CD4-positive, alpha-beta T cell (primary cell): ENCODE results near the gene B2M. TPM values are rescaled to one million over a fixed set of nuclear protein-coding genes. Genes with fewer than 3 reads are reported as not detected.

Experiments used
- ATAC-seq: fragments of 200-7000 bp; cut with Tn5 transposase; one replicate; pipeline ENCODE4 v1.10.0; 2022; ENCODE audit warnings: mild to moderate bottlenecking; ENCODE audit not compliant: poor library complexity
- CTCF ChIA-PET: fragments of 350-600 bp; sonication (Branson Sonifier 250); formaldehyde crosslinking; loops from one replicate; lab custom pipeline; 2021; ENCODE audit warnings: antibody characterized with exemption, inconsistent platforms; lab: Charles Lee
- POLR2A ChIA-PET: fragments of 350-600 bp; sonication (Branson Sonifier 250); formaldehyde crosslinking; loops from one replicate; lab custom pipeline; 2021; ENCODE audit warnings: antibody characterized with exemption, inconsistent platforms; lab: Charles Lee
- DNase-seq, 14 experiments: peaks; one replicate each; pipeline ENCODE4 v3.0.0-alpha.2; 2013 to 2020; ENCODE audit warnings: mixed read lengths in 2 of 14
- H3K27ac ChIP-seq, 2 donors: one replicate each; pipeline versions ENCODE4 v1.5.1 to v1.7.0; 2013; ENCODE audit warnings: low read length in 2 of 2, low read depth in 1 of 2, mild to moderate bottlenecking in 1 of 2
- H3K27me3 ChIP-seq, 2 experiments: 1 replicate in 1 of 2; 2 replicates in 1 of 2; pipeline versions ENCODE4 v1.6.1 to v1.7.0; 2013; ENCODE audit warnings: low read length in 2 of 2, control low read depth in 1 of 2, mild to moderate bottlenecking in 1 of 2, moderate library complexity in 1 of 2; ENCODE audit not compliant: insufficient read depth in 2 of 2, control insufficient read depth in 1 of 2
- H3K36me3 ChIP-seq: one replicate; pipeline ENCODE4 v1.6.1; 2013; ENCODE audit warnings: low read length, control low read depth; ENCODE audit not compliant: insufficient read depth
- H3K4me1 ChIP-seq: one replicate; pipeline ENCODE4 v1.6.1; 2013; ENCODE audit warnings: low read length, control low read depth; ENCODE audit not compliant: insufficient read depth
- H3K4me3 ChIP-seq: one replicate; pipeline ENCODE4 v1.5.1; 2013; ENCODE audit warnings: mild to moderate bottlenecking, low read length, moderate library complexity
- H3K9me3 ChIP-seq, 2 experiments: 1 replicate in 1 of 2; 2 replicates in 1 of 2; pipeline versions ENCODE4 v1.6.1 to v1.7.0; 2013; ENCODE audit warnings: low read length in 2 of 2, mild to moderate bottlenecking in 2 of 2, control low read depth in 1 of 2, moderate library complexity in 1 of 2; ENCODE audit not compliant: control insufficient read depth in 1 of 2, insufficient read depth in 1 of 2
- H3K27ac Mint-ChIP-seq: one replicate; pipeline ENCODE4 v1.8.0; 2020; ENCODE audit warnings: mixed read lengths
- H3K27me3 Mint-ChIP-seq: one replicate; pipeline ENCODE4 v1.8.0; 2021; ENCODE audit warnings: mixed read lengths
- H3K36me3 Mint-ChIP-seq: one replicate; pipeline ENCODE4 v1.8.0; 2021; ENCODE audit warnings: low read depth, mixed read lengths
- H3K4me1 Mint-ChIP-seq: one replicate; pipeline ENCODE4 v1.8.0; 2021; ENCODE audit warnings: low read depth, mixed read lengths
- H3K4me3 Mint-ChIP-seq: one replicate; pipeline ENCODE4 v1.8.0; 2020; ENCODE audit warnings: mild to moderate bottlenecking, mixed read lengths
- H3K9me3 Mint-ChIP-seq: one replicate; pipeline ENCODE4 v1.8.0; 2020; ENCODE audit warnings: mixed read lengths
- CTCF ChIP-seq: fragments of 200-600 bp; IDR thresholded peaks from one replicate; pipeline ENCODE4 v1.8.0; 2022; ENCODE audit warnings: antibody characterized with exemption, mild to moderate bottlenecking
- intact Hi-C, 2 experiments: fragments of 100-400 bp; cut with DNase I in 1 of 2; cut with micrococcal nuclease in 1 of 2; formaldehyde crosslinking; loops; one replicate each; pipeline versions ENCODE4 v1.15.1 to v1.9.0; 2023 to 2025; cut with DNase I, micrococcal nuclease
- total RNA-seq, 174 experiments: library from RNA in 2 of 174; stranded (reverse) in 2 of 174; gene quantifications; one replicate each; pipeline ENCODE4 v1.2.3 and lab custom pipeline; 2021 to 2026

Gene B2M
- total RNA-seq, 2 experiments from 2014 or later, result 4,357 to 4,503 TPM

GRCh38 chr15:44662478-44663409 lies 48.6 kb upstream of the B2M start:
- CTCF ChIA-PET, result interaction anchor here (0.8 to 4.1 kb wide), 26 partner anchors 11 to 375 kb away, joined by 3 to 115 read pairs (median 8); partner anchors contain the start of genes B2M, CTDSPL2, PATL2 and TRIM69
- intact Hi-C loops, result loop anchor here (1.0 to 10.0 kb wide), 6 partner anchors 21 to 125 kb away; partner anchors contain the start of genes B2M (in 2 of the 2), PATL2 (in 2 of the 2) and EIF3J (in 1 of the 2)
- DNase-seq (peak; percentile 77 to 94 (median 82)), ATAC-seq (peak; percentile 65)
- peaks cover 11% of the 10 kb centered on the region for H3K36me3 ChIP-seq
- no peaks in the 10 kb centered on the region for H3K27me3 Mint-ChIP-seq
- TF ChIP-seq CTCF, result no peak
- H3K9me3 Mint-ChIP-seq, result no peaks in the 10 kb centered on the region
- peaks cover 41% of the 10 kb centered on the region for H3K36me3 Mint-ChIP-seq
- peak overlapping the region; percentile 96 for H3K27ac Mint-ChIP-seq
- peak overlapping the region; percentile 97 for H3K27ac ChIP-seq
- H3K4me3 Mint-ChIP-seq, result peak overlapping the region; percentile 100
- peaks cover 52% of the 10 kb centered on the region for H3K4me1 ChIP-seq
- H3K4me1 Mint-ChIP-seq, result peaks cover 67% of the 10 kb centered on the region
- H3K4me3 ChIP-seq, result peak overlapping the region; percentile 90
- POLR2A ChIA-PET, result interaction anchor here (0.7 to 49.9 kb wide), 26 partner anchors 8 to 740 kb away, joined by 3 to 4232 read pairs (median 6); partner anchors contain the start of genes B2M, CTDSPL2, EIF3J and GOLM2
- H3K27me3 ChIP-seq, result no peaks in the 10 kb centered on the region
- H3K9me3 ChIP-seq, result no peaks in the 10 kb centered on the region

- peak; percentile 78 for ATAC-seq
- peak; percentile 93 to 99 (median 96) for DNase-seq
- Mint-ChIP-seq H3K4me1 (peaks cover 76% of the 10 kb centered on the region), H3K9me3 (no peaks in the 10 kb centered on the region), H3K27ac (peak within 1 kb of the TSS; percentile 96), H3K27me3 (no peaks in the 10 kb centered on the region), H3K4me3 (peak within 1 kb of the TSS; percentile 100), H3K36me3 (peaks cover 34% of the 10 kb centered on the region)
- peak within 1 kb of the TSS; percentile 97 for H3K27ac ChIP-seq
- H3K9me3 ChIP-seq, result no peaks in the 10 kb centered on the region
- peak; percentile 87 for TF ChIP-seq CTCF
- H3K4me1 ChIP-seq, result peaks cover 62% of the 10 kb centered on the region
- H3K4me3 ChIP-seq, result peak within 1 kb of the TSS; percentile 90
- intact Hi-C loops, result loop anchor here (1.0 to 10.0 kb wide), 6 partner anchors 20 to 126 kb away; partner anchors contain the start of genes B2M (in 2 of the 2), PATL2 (in 2 of the 2) and EIF3J (in 1 of the 2)
- no peaks in the 10 kb centered on the region for H3K27me3 ChIP-seq
- ChIA-PET CTCF (interaction anchor here (0.6 to 4.1 kb wide), 30 partner anchors 8 to 376 kb away, joined by 3 to 115 read pairs (median 6); partner anchors contain the start of genes B2M, CTDSPL2, PATL2 and TRIM69), POLR2A (interaction anchor here (0.6 to 49.9 kb wide), 25 partner anchors 9 to 376 kb away, joined by 3 to 4232 read pairs (median 6); partner anchors contain the start of genes B2M, CTDSPL2, EIF3J and PATL2)
- peaks cover 7% of the 10 kb centered on the region for H3K36me3 ChIP-seq
These were observed 47.7 kb upstream of the B2M start, which contains the start of gene SPG11 for GRCh38 chr15:44663410-44664308. Gene SPG11, minus strand, starts transcription at chr15:44663662. Its CDS starts 15 bp downstream, at chr15:44663647.
